CD14-positive monocyte (primary cell): ENCODE data around the gene IL12RB1. TPM values are rescaled to one million over a fixed set of nuclear protein-coding genes. Genes with fewer than 3 reads are reported as not detected.
"Not testable (repeated sequence)": the region's sequence is repeated elsewhere in the genome, so short reads cannot be mapped to it uniquely, and the experiment has no call there.

Experiments used
- DNase-seq, 3 donors: peaks; one replicate each; pipeline ENCODE4 v3.0.0-alpha.2; 2011 to 2022
- H2AFZ ChIP-seq: 2 replicates; pipeline ENCODE4 v1.6.0; 2012; ENCODE audit warnings: mild to moderate bottlenecking, low read depth, low read length, inconsistent platforms; ENCODE audit not compliant: insufficient read depth, poor library complexity, severe bottlenecking
- H3K27ac ChIP-seq, 2 donors: 1 replicate in 1 of 2; 2 replicates in 1 of 2; pipeline ENCODE4 v1.5.1; 2012 to 2013; ENCODE audit warnings: low read length in 2 of 2, control low read depth in 1 of 2, inconsistent platforms in 1 of 2, low read depth in 1 of 2, mild to moderate bottlenecking in 1 of 2
- H3K27me3 ChIP-seq, 2 donors: one replicate each; pipeline versions ENCODE4 v1.6.0 to v1.6.1; 2011 to 2013; ENCODE audit warnings: low read length in 2 of 2; ENCODE audit not compliant: control insufficient read depth in 2 of 2, insufficient read depth in 2 of 2
- H3K36me3 ChIP-seq, 2 donors: replicated peaks in 1 of 2; 1 replicate in 1 of 2; 2 replicates in 1 of 2; pipeline versions ENCODE4 v1.5.1 to v1.6.1; 2012 to 2013; ENCODE audit warnings: low read length in 2 of 2, control low read depth in 1 of 2, inconsistent platforms in 1 of 2, mild to moderate bottlenecking in 1 of 2; ENCODE audit not compliant: insufficient read depth in 2 of 2, control insufficient read depth in 1 of 2
- H3K4me1 ChIP-seq, 2 donors: 1 replicate in 1 of 2; 2 replicates in 1 of 2; pipeline versions ENCODE4 v1.5.1 to v1.6.1; 2012 to 2013; ENCODE audit warnings: low read length in 2 of 2, control low read depth in 1 of 2, inconsistent platforms in 1 of 2, mild to moderate bottlenecking in 1 of 2, moderate library complexity in 1 of 2; ENCODE audit not compliant: insufficient read depth in 2 of 2, control insufficient read depth in 1 of 2
- H3K4me2 ChIP-seq: replicated peaks from 2 replicates; pipeline ENCODE3; 2012; ENCODE audit warnings: low read length, moderate library complexity, mild to moderate bottlenecking; ENCODE audit not compliant: poor library complexity, severe bottlenecking; ENCODE audit errors: extremely low read depth
- H3K4me3 ChIP-seq, 3 experiments: fragments of 200-600 bp in 1 of 3; sonication (generic) in 1 of 3; replicated peaks in 1 of 3; 1 replicate in 2 of 3; 2 replicates in 1 of 3; pipeline ENCODE4 v1.5.1; 2011 to 2013; ENCODE audit warnings: low read length in 3 of 3, mild to moderate bottlenecking in 3 of 3, control low read depth in 2 of 3, low read depth in 2 of 3, inconsistent platforms in 1 of 3, moderate library complexity in 1 of 3
- H3K79me2 ChIP-seq: 2 replicates; pipeline ENCODE4 v1.6.0; 2012; ENCODE audit warnings: mild to moderate bottlenecking, control low read depth, inconsistent platforms, low read length, moderate library complexity; ENCODE audit not compliant: insufficient read depth
- H3K9ac ChIP-seq: 2 replicates; pipeline ENCODE4 v1.6.0; 2017; ENCODE audit warnings: low read length, mild to moderate bottlenecking; ENCODE audit not compliant: insufficient read depth, poor library complexity, severe bottlenecking
- H3K9me3 ChIP-seq, 2 donors: replicated peaks in 1 of 2; 1 replicate in 1 of 2; 2 replicates in 1 of 2; pipeline versions ENCODE4 v1.5.1 to v1.6.1; 2012 to 2013; ENCODE audit warnings: low read length in 2 of 2, control low read depth in 1 of 2; ENCODE audit not compliant: control insufficient read depth in 1 of 2, insufficient read depth in 1 of 2
- H4K20me1 ChIP-seq: 2 replicates; pipeline ENCODE4 v1.6.0; 2012; ENCODE audit warnings: mild to moderate bottlenecking, low read length, control low read depth, moderate library complexity; ENCODE audit not compliant: insufficient read depth
- H3K27ac Mint-ChIP-seq, 7 donors: one replicate each; pipeline ENCODE4 v1.8.0; 2020; ENCODE audit warnings: mild to moderate bottlenecking in 7 of 7, mixed read lengths in 7 of 7, moderate library complexity in 6 of 7, inconsistent platforms in 2 of 7
- H3K27me3 Mint-ChIP-seq, 3 donors: one replicate each; pipeline ENCODE4 v1.8.0; 2021 to 2022; ENCODE audit warnings: low read depth in 3 of 3, mild to moderate bottlenecking in 3 of 3, mixed read lengths in 3 of 3, moderate library complexity in 3 of 3, inconsistent platforms in 1 of 3
- H3K36me3 Mint-ChIP-seq, 2 donors: one replicate each; pipeline ENCODE4 v1.8.0; 2020; ENCODE audit warnings: mixed read lengths in 2 of 2, inconsistent platforms in 1 of 2, mild to moderate bottlenecking in 1 of 2
- H3K4me1 Mint-ChIP-seq: one replicate; pipeline ENCODE4 v1.8.0; 2020; ENCODE audit warnings: mild to moderate bottlenecking, mixed read lengths
- H3K4me3 Mint-ChIP-seq, 2 donors: one replicate each; pipeline ENCODE4 v1.8.0; 2020; ENCODE audit warnings: mild to moderate bottlenecking in 2 of 2, mixed read lengths in 2 of 2, moderate library complexity in 1 of 2
- H3K9me3 Mint-ChIP-seq, 7 donors: one replicate each; pipeline ENCODE4 v1.8.0; 2020 to 2022; ENCODE audit warnings: mixed read lengths in 7 of 7, mild to moderate bottlenecking in 6 of 7, moderate library complexity in 6 of 7, inconsistent platforms in 2 of 7
- WGBS: methylation state at CpG from one replicate; pipeline ENCODE4 v1.1.5; 2013; ENCODE audit warnings: missing lambda C conversion rate; ENCODE audit not compliant: insufficient coverage; 5-methylcytosine and 5-hydroxymethylcytosine counted together
- intact Hi-C, 2 donors: fragments of 100-400 bp; cut with micrococcal nuclease; formaldehyde crosslinking; loops; one replicate each; pipeline versions ENCODE4 v1.15.0 to v1.15.1; 2023
- polyA plus RNA-seq, 3 donors: library from polyadenylated mRNA; depleted of rRNA in 1 of 3; unstranded in 2 of 3; stranded (reverse) in 1 of 3; fragments of 300-500 nt in 2 of 3; fragments of >200 nt in 1 of 3; fragmentation: Illumina TruSeq in 2 of 3; gene quantifications; 1 replicate in 2 of 3; 2 replicates in 1 of 3; pipeline ENCODE4 v1.2.3, GENCODE V29; 2012 to 2021
- TF ChIP-seq, protein P1 (sequence below): fragments of 200-600 bp; IDR thresholded peaks from one replicate; pipeline ENCODE4 v1.8.0; 2022; ENCODE audit warnings: antibody characterized with exemption, mild to moderate bottlenecking

Gene IL12RB1
- polyA plus RNA-seq, 3 donors = 7.8 to 17.5 (median 7.9) TPM

GRCh38 chr19:18108897-18109296, 22.2 kb upstream of the IL12RB1 start:
- no peak for DNase-seq
- peak overlapping the region; percentile 71 to 82 for H3K4me3 Mint-ChIP-seq
- H3K4me2 ChIP-seq = peak overlapping the region; percentile 94
- H3K4me1 ChIP-seq = peaks cover 57 to 79% of the 10 kb centered on the region in 2 donors
- peaks cover 0 to 3% (median 0%) of the 10 kb centered on the region in 3 donors for H3K27me3 Mint-ChIP-seq
- peaks cover 11 to 21% of the 10 kb centered on the region in 2 donors for H3K36me3 ChIP-seq
- H2AFZ ChIP-seq = no peak overlapping the region
- H3K4me3 ChIP-seq = peak overlapping the region in 1 of 3 experiments; percentile 95
- H3K27me3 ChIP-seq = no peaks in the 10 kb centered on the region
- H3K36me3 Mint-ChIP-seq = peaks cover 23 to 27% of the 10 kb centered on the region in 2 donors
- H4K20me1 ChIP-seq = peaks cover 34% of the 10 kb centered on the region
- peaks cover 38% of the 10 kb centered on the region for H3K79me2 ChIP-seq
- no peaks in the 10 kb centered on the region for H3K9me3 ChIP-seq
- TF ChIP-seq, protein P1, sequence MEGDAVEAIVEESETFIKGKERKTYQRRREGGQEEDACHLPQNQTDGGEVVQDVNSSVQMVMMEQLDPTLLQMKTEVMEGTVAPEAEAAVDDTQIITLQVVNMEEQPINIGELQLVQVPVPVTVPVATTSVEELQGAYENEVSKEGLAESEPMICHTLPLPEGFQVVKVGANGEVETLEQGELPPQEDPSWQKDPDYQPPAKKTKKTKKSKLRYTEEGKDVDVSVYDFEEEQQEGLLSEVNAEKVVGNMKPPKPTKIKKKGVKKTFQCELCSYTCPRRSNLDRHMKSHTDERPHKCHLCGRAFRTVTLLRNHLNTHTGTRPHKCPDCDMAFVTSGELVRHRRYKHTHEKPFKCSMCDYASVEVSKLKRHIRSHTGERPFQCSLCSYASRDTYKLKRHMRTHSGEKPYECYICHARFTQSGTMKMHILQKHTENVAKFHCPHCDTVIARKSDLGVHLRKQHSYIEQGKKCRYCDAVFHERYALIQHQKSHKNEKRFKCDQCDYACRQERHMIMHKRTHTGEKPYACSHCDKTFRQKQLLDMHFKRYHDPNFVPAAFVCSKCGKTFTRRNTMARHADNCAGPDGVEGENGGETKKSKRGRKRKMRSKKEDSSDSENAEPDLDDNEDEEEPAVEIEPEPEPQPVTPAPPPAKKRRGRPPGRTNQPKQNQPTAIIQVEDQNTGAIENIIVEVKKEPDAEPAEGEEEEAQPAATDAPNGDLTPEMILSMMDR = no peak
- H3K9ac ChIP-seq = peak overlapping the region; percentile 90
- peak overlapping the region; percentile 31 to 88 (median 87) for H3K27ac Mint-ChIP-seq
- intact Hi-C loops = no loop called here
- no peaks in the 10 kb centered on the region for H3K9me3 Mint-ChIP-seq
- 89% methylated on average over 2 of the region's 2 CpGs for WGBS
- peak overlapping the region in 1 of 2 donors; percentile 87 for H3K27ac ChIP-seq
- peaks cover 53% of the 10 kb centered on the region for H3K4me1 Mint-ChIP-seq

GRCh38 chr19:18107235-18107634, 20.5 kb upstream of the IL12RB1 start:
- Mint-ChIP-seq H3K27ac (peak overlapping the region; percentile 0 to 76 (median 58)), H3K36me3 (peaks cover 17 to 20% of the 10 kb centered on the region in 2 donors), H3K4me3 (no peak overlapping the region), H3K27me3 (peaks cover 0 to 4% (median 3%) of the 10 kb centered on the region in 3 donors), H3K9me3 (no peaks in the 10 kb centered on the region), H3K4me1 (peaks cover 51% of the 10 kb centered on the region)
- 97% methylated on average over 5 of the region's 9 CpGs for WGBS
- Histone ChIP-seq H3K4me3 (no peak overlapping the region), H3K27me3 (no peaks in the 10 kb centered on the region), H4K20me1 (peaks cover 19% of the 10 kb centered on the region), H3K9ac (no peak overlapping the region), H3K27ac (no peak overlapping the region), H2AFZ (no peak overlapping the region), H3K36me3 (peaks cover 6 to 8% of the 10 kb centered on the region in 2 donors), H3K79me2 (peaks cover 26% of the 10 kb centered on the region), H3K9me3 (no peaks in the 10 kb centered on the region), H3K4me1 (peaks cover 55 to 69% of the 10 kb centered on the region in 2 donors), H3K4me2 (no peak overlapping the region)
- intact Hi-C loops = no loop called here
- TF ChIP-seq, protein P1 = no peak
- no peak for DNase-seq

DNA sequence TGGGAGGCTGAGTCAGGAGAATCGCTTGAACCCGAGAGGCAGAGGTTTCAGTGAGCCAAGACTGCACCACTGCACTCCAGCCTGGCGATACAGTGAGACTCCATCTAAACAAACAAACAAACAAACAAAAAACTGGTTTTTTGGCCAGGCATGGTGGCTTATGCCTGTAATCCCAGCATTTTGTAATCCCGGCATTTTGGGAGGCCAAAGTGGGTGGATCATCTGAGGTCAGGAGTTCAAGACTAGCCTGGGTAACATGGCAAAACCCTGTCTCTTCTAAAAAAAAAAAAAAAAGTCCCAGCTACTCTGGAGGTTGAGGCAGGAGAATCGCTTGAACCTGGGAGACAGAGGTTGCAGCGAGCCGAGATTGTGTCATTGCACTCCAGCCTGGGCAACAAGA, 18.5 kb upstream of the IL12RB1 start:
- H3K27me3 Mint-ChIP-seq, H3K27ac Mint-ChIP-seq, H3K36me3 ChIP-seq, H3K9me3 Mint-ChIP-seq, H3K4me3 ChIP-seq, H3K9ac ChIP-seq, H3K9me3 ChIP-seq, H3K4me3 Mint-ChIP-seq, H3K4me2 ChIP-seq, intact Hi-C loops, H4K20me1 ChIP-seq, H3K79me2 ChIP-seq, H3K27me3 ChIP-seq, H3K27ac ChIP-seq, DNase-seq, H2AFZ ChIP-seq: not testable (repeated sequence)
- peaks cover 42 to 49% of the 10 kb centered on the region in 2 donors for H3K4me1 ChIP-seq
- Mint-ChIP-seq H3K4me1 (peaks cover 39% of the 10 kb centered on the region), H3K36me3 (peaks cover 6 to 14% of the 10 kb centered on the region in 2 donors)
- 80% methylated on average over 2 of the region's 7 CpGs for WGBS
